PC-3 (cell line): Measurements from ENCODE around the gene OCA2.

ENCODE experiments used
- CTCF ChIP-seq: fragments of 300-600 bp; sonication (generic); conservative IDR thresholded peaks from 2 replicates; pipeline ENCODE4 v1.5.1; 2017; ENCODE audit warnings: antibody characterized with exemption, low read depth, mild to moderate bottlenecking, low read length
- EZH2 ChIP-seq: fragments of 300-600 bp; sonication (generic); IDR thresholded peaks from one replicate; pipeline ENCODE4 v1.6.1; 2017; ENCODE audit warnings: antibody characterized with exemption, mild to moderate bottlenecking, low read length; ENCODE audit not compliant: unreplicated experiment

- TF ChIP-seq CTCF (no peak), EZH2 (no peak)
Measured at GRCh38 chr15:27983496-27983895, 115.6 kb downstream of the OCA2 start.
